Urinary bladder (tissue), 4 donors: ENCODE data around the gene FGFR2. TPM values are rescaled to one million over a fixed set of nuclear protein-coding genes. Genes with fewer than 3 reads are reported as not detected.
"Not testable (repeated sequence)": the region's sequence is repeated elsewhere in the genome, so short reads cannot be mapped to it uniquely, and the experiment has no call there.

Experiments used
- DNase-seq: peaks from one replicate; pipeline ENCODE4 v3.0.0-alpha.2; 2015; ENCODE audit errors: extremely low spot score
- H3K27ac ChIP-seq: one replicate; pipeline ENCODE4 v1.5.1; 2013; ENCODE audit warnings: low read depth, mild to moderate bottlenecking, moderate library complexity
- H3K36me3 ChIP-seq: one replicate; pipeline ENCODE4 v1.6.1; 2013; ENCODE audit warnings: mild to moderate bottlenecking, moderate library complexity; ENCODE audit not compliant: insufficient read depth
- H3K4me1 ChIP-seq: one replicate; pipeline ENCODE4 v1.6.1; 2013; ENCODE audit warnings: mild to moderate bottlenecking, moderate library complexity; ENCODE audit not compliant: insufficient read depth
- H3K4me3 ChIP-seq: one replicate; pipeline ENCODE4 v1.5.1; 2013; ENCODE audit warnings: low read depth, low read length
- WGBS: extraction: QIAGEN DNeasy Blood & Tissue Kit; methylation state at CpG from one replicate; pipeline ENCODE4 v1.1.7; 2013; 5-methylcytosine and 5-hydroxymethylcytosine counted together
- polyA plus RNA-seq: library from polyadenylated mRNA; stranded (reverse); fragments of 200-250 nt; gene quantifications from one replicate; pipeline ENCODE4 v1.2.3, GENCODE V29; 2013
- total RNA-seq: library from RNA; depleted of rRNA; stranded (reverse); fragments of >200 nt; gene quantifications from one replicate; pipeline ENCODE4 v1.2.3, GENCODE V29; 2014
- donor health status: healthy with polysubstance abuse.
- donor health status: healthy.

FGFR2 gene
- total and polyA plus RNA-seq, 2 donors = 28.8 to 61.9 TPM

GRCh38 chr10:121525251-121526134 is 72.8 kb downstream of the FGFR2 start:
- no peaks in the 10 kb centered on the region for H3K36me3 ChIP-seq
- no peak overlapping the region for H3K27ac ChIP-seq
- no peaks in the 10 kb centered on the region for H3K4me1 ChIP-seq
- no peak overlapping the region for H3K4me3 ChIP-seq
- WGBS = 46% methylated on average over 16 of the region's 16 CpGs
- no peak for DNase-seq

DNA sequence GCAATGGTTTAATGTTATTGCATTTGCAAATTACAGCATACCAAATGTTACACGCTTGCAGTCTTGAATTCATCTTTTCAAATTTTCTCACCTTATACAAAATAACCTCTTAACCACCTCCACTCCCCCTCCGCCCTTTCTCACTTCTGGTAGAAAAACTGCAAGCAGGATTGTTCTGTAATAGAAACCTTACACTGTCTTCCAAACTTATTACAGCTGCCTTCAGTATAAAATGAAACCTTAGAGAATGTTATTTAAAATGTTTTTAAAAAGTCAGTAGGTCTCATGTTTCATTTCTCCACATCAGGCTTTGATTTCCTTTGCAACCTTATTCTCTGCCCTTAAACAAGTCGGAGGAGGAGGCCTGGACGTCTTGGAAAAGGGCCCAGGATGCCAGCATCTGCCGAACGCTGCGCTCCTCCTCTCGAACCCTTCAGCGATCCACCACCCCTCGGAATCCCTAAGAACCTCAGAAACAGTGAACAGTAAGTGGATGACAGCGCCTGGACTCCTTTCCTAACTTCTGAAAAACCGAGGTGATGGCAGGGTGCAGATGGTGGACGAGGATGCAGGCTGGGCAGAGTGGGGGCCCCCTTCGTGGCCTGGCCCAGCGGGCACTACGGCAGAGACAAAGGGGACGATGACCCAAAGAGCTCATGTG is 74.0 kb downstream of the FGFR2 start:
- H3K36me3 ChIP-seq = no peaks in the 10 kb centered on the region
- H3K27ac ChIP-seq = no peak overlapping the region
- 41% methylated on average over 17 of the region's 17 CpGs for WGBS
- H3K4me3 ChIP-seq = no peak overlapping the region
- H3K4me1 ChIP-seq = no peaks in the 10 kb centered on the region
- DNase-seq = no peak

DNA sequence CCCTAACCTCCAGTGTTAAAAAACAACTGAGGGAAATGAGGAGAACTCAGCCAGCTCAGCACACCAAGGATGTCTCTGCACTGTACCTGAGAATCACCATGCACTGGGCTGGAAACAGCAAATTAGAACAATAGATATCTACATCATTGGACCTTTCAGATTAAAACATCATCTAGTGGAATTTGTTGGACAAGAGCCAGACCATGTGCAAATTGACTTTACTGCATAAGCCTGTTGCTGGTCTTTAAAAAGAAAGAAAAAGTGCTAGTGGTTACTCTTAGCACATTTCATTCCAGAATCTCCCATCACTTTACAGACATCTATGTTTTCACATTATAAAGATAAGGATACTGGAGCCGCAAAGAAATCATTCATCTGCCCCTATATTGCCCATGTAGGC is 75.4 kb downstream of the FGFR2 start:
- DNase-seq = no peak
- H3K4me3 ChIP-seq = no peak overlapping the region
- 63% methylated on average over 1 of the region's 1 CpG for WGBS
- H3K36me3 ChIP-seq = no peaks in the 10 kb centered on the region
- no peak overlapping the region for H3K27ac ChIP-seq
- H3K4me1 ChIP-seq = no peaks in the 10 kb centered on the region

- DNase-seq = no peak
- Histone ChIP-seq H3K36me3 (no peaks in the 10 kb centered on the region), H3K4me1 (no peaks in the 10 kb centered on the region), H3K27ac (no peak overlapping the region), H3K4me3 (no peak overlapping the region)
- 87% methylated on average over 11 of the region's 11 CpGs for WGBS
Observed at GRCh38 chr10:121521794-121522556, 76.3 kb downstream of the FGFR2 start.

DNA sequence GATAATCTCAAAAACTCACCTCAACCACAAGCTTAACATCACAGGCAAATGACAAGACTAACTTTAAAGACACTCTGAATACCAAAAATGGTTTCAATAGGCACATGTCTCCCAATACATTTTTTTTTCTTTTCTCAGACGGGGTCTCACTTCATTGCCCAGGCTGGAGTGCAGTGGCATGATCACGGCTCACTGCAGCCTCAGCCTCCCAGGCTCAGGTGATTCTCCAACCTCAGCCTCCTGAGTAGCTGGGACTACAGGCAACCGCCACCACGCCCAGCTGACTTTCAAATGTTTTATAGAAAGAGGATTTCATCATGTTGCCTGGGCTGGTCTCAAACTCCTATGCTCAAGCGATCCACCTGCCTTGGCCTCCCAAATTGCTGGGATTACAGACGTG is 77.7 kb downstream of the FGFR2 start:
- not testable (repeated sequence) for H3K4me3 ChIP-seq, H3K36me3 ChIP-seq, H3K4me1 ChIP-seq, DNase-seq, H3K27ac ChIP-seq
- 97% methylated on average over 6 of the region's 6 CpGs for WGBS

DNA sequence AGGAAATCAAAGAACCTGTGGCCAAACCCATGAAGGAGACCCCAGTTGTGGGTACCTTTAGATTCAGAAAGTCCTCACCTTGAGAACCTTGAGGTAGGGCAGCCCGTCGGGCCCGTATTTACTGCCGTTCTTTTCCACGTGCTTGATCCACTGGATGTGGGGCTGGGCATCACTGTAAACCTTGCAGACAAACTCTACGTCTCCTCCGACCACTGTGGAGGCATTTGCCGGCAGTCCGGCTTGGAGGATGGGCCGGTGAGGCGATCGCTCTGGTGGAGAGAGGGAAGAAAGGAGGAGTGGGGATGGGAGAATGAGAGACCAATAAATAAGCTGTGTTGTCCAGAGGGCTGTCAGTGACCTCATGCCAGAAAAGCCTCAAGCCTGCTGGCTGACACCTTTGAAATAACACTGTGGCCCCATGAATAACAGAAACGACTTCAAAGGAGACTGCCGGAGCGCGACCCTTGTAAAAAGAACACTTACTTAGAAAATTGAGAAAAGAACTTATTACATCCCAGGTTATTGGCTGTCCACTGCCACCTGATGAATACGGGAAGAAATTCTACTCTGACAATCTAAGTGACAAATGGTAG is 78.2 kb downstream of the FGFR2 start:
- no peak for DNase-seq
- H3K36me3 ChIP-seq = no peaks in the 10 kb centered on the region
- H3K27ac ChIP-seq = no peak overlapping the region
- H3K4me3 ChIP-seq = no peak overlapping the region
- WGBS = 80% methylated on average over 17 of the region's 17 CpGs
- no peaks in the 10 kb centered on the region for H3K4me1 ChIP-seq

DNA sequence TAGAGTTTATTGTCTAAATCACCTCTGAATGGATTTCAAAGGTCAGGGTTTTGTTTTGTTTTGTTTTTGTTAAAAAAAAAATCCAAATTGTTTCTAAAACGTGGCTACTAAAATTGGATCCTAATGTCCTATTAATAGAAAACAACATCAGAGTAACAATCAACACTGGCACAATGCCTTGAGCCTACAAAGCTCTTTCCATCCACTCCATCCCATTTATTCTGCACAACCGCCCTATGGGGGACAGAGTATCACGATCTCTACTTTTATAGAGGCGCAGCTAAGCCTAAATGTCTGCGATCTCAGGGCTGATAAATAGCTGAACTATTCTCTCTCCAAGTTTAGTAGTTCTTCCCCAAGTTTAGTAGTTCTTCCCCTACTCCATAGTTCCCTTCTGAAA is 78.8 kb downstream of the FGFR2 start:
- Histone ChIP-seq H3K36me3 (no peaks in the 10 kb centered on the region), H3K4me1 (no peaks in the 10 kb centered on the region), H3K27ac (no peak overlapping the region), H3K4me3 (no peak overlapping the region)
- DNase-seq = no peak
- 59% methylated on average over 5 of the region's 5 CpGs for WGBS

DNA sequence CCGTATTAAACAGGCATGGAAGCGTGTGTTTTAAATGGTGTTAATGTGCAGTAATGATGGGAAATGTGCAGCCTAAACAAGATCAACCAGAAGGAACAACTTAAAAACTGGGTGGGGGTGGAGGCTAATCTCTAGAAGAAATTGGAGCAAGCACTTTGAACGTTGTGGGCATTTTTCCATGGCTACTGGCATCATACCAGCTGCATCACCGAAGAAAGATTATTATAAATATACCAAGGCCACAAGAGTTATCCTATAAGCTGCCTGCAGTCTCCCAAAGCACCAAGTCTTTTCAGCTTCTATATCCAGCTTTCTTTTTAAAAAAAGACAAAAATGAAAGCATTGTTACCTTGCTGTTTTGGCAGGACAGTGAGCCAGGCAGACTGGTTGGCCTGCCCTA is 79.9 kb downstream of the FGFR2 start:
- Histone ChIP-seq H3K4me1 (no peaks in the 10 kb centered on the region), H3K36me3 (no peaks in the 10 kb centered on the region), H3K27ac (no peak overlapping the region), H3K4me3 (no peak overlapping the region)
- DNase-seq = no peak
- 57% methylated on average over 4 of the region's 4 CpGs for WGBS

DNA sequence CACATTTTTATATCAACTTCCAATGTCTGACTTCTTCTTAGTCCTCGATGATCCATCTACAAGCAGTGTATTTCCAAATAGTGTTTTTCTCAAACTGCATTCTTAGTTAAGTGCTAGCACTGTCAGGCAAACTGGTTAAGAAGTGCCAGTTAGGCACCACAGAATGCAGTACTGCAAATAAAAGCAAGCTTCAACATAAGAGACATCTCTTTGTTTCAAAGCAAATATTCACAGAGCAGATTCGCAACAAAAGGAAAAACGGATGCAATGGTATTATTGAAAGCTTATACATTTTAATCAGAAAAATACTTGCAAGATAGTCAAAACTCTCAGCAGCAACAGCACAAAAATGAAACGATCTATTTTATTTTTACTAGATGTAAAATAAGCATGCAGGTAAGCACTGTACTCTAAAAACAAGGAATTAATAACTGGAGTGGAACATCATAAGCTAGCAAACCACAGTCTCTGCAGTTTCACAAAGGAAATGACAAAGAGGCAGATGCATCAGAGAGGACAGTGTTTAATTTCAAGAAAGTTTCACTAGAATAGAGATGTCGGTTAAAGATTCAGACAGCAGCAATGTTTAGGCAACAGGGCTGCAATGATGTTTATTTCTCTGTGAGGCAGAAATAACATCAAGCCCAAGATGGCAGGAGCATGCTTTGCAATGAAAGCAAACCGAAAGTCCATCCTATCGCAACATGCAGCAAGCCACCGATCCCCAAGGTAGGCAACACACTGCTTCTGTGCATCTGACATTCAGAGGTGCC is 82.0 kb downstream of the FGFR2 start:
- H3K36me3 ChIP-seq = no peaks in the 10 kb centered on the region
- H3K4me1 ChIP-seq = no peaks in the 10 kb centered on the region
- H3K4me3 ChIP-seq = no peak overlapping the region
- WGBS = 75% methylated on average over 8 of the region's 8 CpGs
- H3K27ac ChIP-seq = no peak overlapping the region
- DNase-seq = no peak

DNA sequence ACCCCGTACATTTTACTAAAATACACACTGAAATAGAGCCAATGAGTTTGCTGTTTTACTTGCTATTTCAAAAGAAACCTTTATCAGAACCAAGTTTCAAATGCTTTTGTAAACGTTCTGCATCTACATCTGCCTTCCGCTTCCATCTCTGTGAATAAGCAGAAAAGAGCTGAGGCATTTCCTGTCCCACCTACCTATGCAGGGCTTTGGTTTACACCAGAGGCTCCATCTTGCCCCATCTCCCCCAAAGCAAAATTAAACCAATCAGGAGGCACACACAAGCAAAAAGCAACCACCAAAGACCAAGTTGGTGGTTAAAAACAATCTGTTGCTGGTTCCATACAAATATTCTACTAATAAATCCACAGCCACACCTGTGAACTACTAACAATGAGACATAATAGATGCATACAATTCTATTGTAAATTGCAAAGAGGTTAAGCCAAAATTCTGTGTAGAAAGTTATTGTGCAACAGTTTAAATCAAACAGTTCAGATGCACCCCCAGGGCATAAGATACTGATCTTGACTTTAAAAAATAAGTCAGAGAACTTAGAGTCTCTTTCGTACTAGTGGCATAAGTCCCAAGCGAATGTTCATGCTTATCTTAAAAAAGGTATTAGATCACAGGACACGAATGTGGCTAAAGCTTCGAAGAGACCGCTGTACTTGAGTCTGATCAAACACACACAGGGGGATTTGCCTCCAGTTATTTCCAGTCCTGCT is 83.9 kb downstream of the FGFR2 start:
- Histone ChIP-seq H3K36me3 (no peaks in the 10 kb centered on the region), H3K27ac (no peak overlapping the region), H3K4me1 (no peaks in the 10 kb centered on the region), H3K4me3 (no peak overlapping the region)
- 84% methylated on average over 8 of the region's 8 CpGs for WGBS
- no peak for DNase-seq

GRCh38 chr10:121511943-121512342 is 86.3 kb downstream of the FGFR2 start:
- Histone ChIP-seq H3K36me3 (no peaks in the 10 kb centered on the region), H3K4me3 (no peak overlapping the region), H3K27ac (no peak overlapping the region), H3K4me1 (no peaks in the 10 kb centered on the region)
- WGBS = 84% methylated on average over 5 of the region's 5 CpGs
- DNase-seq = no peak

- Histone ChIP-seq H3K36me3 (no peaks in the 10 kb centered on the region), H3K27ac (no peak overlapping the region), H3K4me3 (no peak overlapping the region), H3K4me1 (no peaks in the 10 kb centered on the region)
- 92% methylated on average over 4 of the region's 4 CpGs for WGBS
- DNase-seq = no peak
Observed at GRCh38 chr10:121511460-121511859, 86.8 kb downstream of the FGFR2 start.
